ENCODE measurements around the gene ONECUT1. TPM values are rescaled to one million over a fixed set of nuclear protein-coding genes. Genes with fewer than 3 reads are reported as not detected.
A peak's percentile ranks its signal among the peaks of the same experiment; 100 is the strongest.
"Not testable (repeated sequence)": the region's sequence is repeated elsewhere in the genome, so short reads cannot be mapped to it uniquely, and the experiment has no call there.

ONECUT1 gene
- not detected for total RNA-seq
- long read RNA-seq, result 0 reads

- DNase-seq, result peak in 1 of 2 donors; percentile 58
- intact Hi-C loops (cut with DNase I, micrococcal nuclease), result no loop called here
- peak; percentile 85 for ATAC-seq
Observed at GRCh38 chr15:52790169-52790708, at the start of gene ONECUT1. Gene ONECUT1 (minus strand): TSS chr15:52790336. CDS start chr15:52789884, 452 bp downstream.

- ATAC-seq (no peak), DNase-seq (no peak)
- intact Hi-C loops (cut with DNase I, micrococcal nuclease), result no loop called here
Observed at GRCh38 chr15:52834379-52834778, 44.2 kb upstream of the ONECUT1 start.

GRCh38 chr15:52824169-52824942, 34.2 kb upstream of the ONECUT1 start:
- ATAC-seq; intact Hi-C loops (cut with DNase I, micrococcal nuclease); DNase-seq: not testable (repeated sequence)

- ATAC-seq, result no peak
- intact Hi-C loops (cut with DNase I, micrococcal nuclease), result no loop called here
Observed at GRCh38 chr15:52822475-52822874, 32.3 kb upstream of the ONECUT1 start.

GRCh38 chr15:52819253-52819652, 29.1 kb upstream of the ONECUT1 start:
- ATAC-seq, result no peak
- no peak for DNase-seq
- intact Hi-C loops (cut with DNase I, micrococcal nuclease), result no loop called here

More at GRCh38 chr15:52822475-52822874, 32.3 kb upstream of the ONECUT1 start:
- no peak for DNase-seq

- intact Hi-C loops (cut with DNase I, micrococcal nuclease); ATAC-seq; DNase-seq: not testable (repeated sequence)
Observed at GRCh38 chr15:52815899-52816298, 25.8 kb upstream of the ONECUT1 start.

GRCh38 chr15:52808996-52809395, 18.9 kb upstream of the ONECUT1 start:
- intact Hi-C loops (cut with DNase I, micrococcal nuclease), result no loop called here
- no peak for DNase-seq
- no peak for ATAC-seq

- no peak for DNase-seq
- ATAC-seq, result no peak
- intact Hi-C loops (cut with DNase I, micrococcal nuclease), result no loop called here
Observed at GRCh38 chr15:52808441-52808840, 18.3 kb upstream of the ONECUT1 start.

- ATAC-seq (no peak), DNase-seq (no peak)
- intact Hi-C loops (cut with DNase I, micrococcal nuclease), result no loop called here
Observed at GRCh38 chr15:52806284-52806655, 16.1 kb upstream of the ONECUT1 start.

- ATAC-seq (peak; percentile 32), DNase-seq (peak in 1 of 2 donors; percentile 6)
- intact Hi-C loops (cut with DNase I, micrococcal nuclease), result no loop called here
Observed at GRCh38 chr15:52805351-52806283, 15.5 kb upstream of the ONECUT1 start.

GRCh38 chr15:52804526-52805081, 14.5 kb upstream of the ONECUT1 start:
- intact Hi-C loops (cut with DNase I, micrococcal nuclease), result no loop called here
- ATAC-seq (no peak), DNase-seq (no peak)

- DNase-seq, result no peak
- ATAC-seq, result no peak
- intact Hi-C loops (cut with DNase I, micrococcal nuclease), result no loop called here
Observed at GRCh38 chr15:52803467-52804306, 13.6 kb upstream of the ONECUT1 start.

GRCh38 chr15:52803108-52803466, 13.0 kb upstream of the ONECUT1 start:
- ATAC-seq (no peak), DNase-seq (no peak)
- intact Hi-C loops (cut with DNase I, micrococcal nuclease), result no loop called here

GRCh38 chr15:52802110-52802509, 12.0 kb upstream of the ONECUT1 start:
- ATAC-seq, result no peak
- intact Hi-C loops (cut with DNase I, micrococcal nuclease), result no loop called here

GRCh38 chr15:52801748-52802085, 11.6 kb upstream of the ONECUT1 start:
- ATAC-seq, result no peak
- DNase-seq, result no peak
- intact Hi-C loops (cut with DNase I, micrococcal nuclease), result no loop called here

More at GRCh38 chr15:52802110-52802509, 12.0 kb upstream of the ONECUT1 start:
- no peak for DNase-seq

GRCh38 chr15:52800828-52801747, 11.0 kb upstream of the ONECUT1 start:
- DNase-seq (no peak), ATAC-seq (no peak)
- intact Hi-C loops (cut with DNase I, micrococcal nuclease), result no loop called here

GRCh38 chr15:52799145-52799811, 9.1 kb upstream of the ONECUT1 start:
- intact Hi-C loops (cut with DNase I, micrococcal nuclease), result no loop called here
- DNase-seq, result no peak
- no peak for ATAC-seq

Data from left colon (tissue), 2 donors.